Measurements from ENCODE around the gene MRPL24. TPM values are rescaled to one million over a fixed set of nuclear protein-coding genes. Genes with fewer than 3 reads are reported as not detected.

MRPL24 gene
- total and polyA plus RNA-seq, 2 of the 8 experiments (the other 6 are each of a cell fraction or from before 2014, with no cell fraction given) = 29.7 to 35.2 TPM

GRCh38 chr1:156740741-156741480 is at the start of gene MRPL24 (continued):
- TF ChIP-seq PHF8 (conservative IDR thresholded peaks at IDR 0.05; ENCODE audit: low read depth, low read length) = peak; percentile 57; the same call in 1 of the 2 replicates
- TF ChIP-seq SP4 (IDR thresholded peaks at IDR 0.05; ENCODE audit: low read length) = peak; percentile 59; the same call in 1 of the 2 replicates
- TF ChIP-seq GABPA (IDR thresholded peaks at IDR 0.05; ENCODE audit: borderline replicate concordance, insufficient read depth, low read length) = peak; percentile 98
- TF ChIP-seq EGR1 (IDR thresholded peaks at IDR 0.05; ENCODE audit: borderline replicate concordance, low read depth, low read length) = peak; percentile 49; the same call in 1 of the 2 replicates
- TF ChIP-seq CTBP2 (IDR thresholded peaks at IDR 0.05; ENCODE audit: borderline replicate concordance, insufficient read depth, insufficient read length, low read length) = peak; percentile 23
- TF ChIP-seq RNF2 (IDR thresholded peaks at IDR 0.05; ENCODE audit: borderline replicate concordance, low read depth, low read length, missing control alignments, poor library complexity, severe bottlenecking) = no peak
- no peak for TF ChIP-seq JUN (IDR thresholded peaks at IDR 0.05; ENCODE audit: low read depth, low read length)
- TF ChIP-seq KDM4A (IDR thresholded peaks at IDR 0.05; ENCODE audit: low read depth, low read length, severe bottlenecking) = no peak
- no peak for TF ChIP-seq ZNF274 (IDR thresholded peaks at IDR 0.05; ENCODE audit: borderline replicate concordance, extremely low read depth, low read length)
- peak in 1 of 2 experiments; percentile 88; a peak in 2 of 3 replicates for TF ChIP-seq POLR2A (IDR thresholded peaks at IDR 0.05; ENCODE audit: control extremely low read depth in 1 of 2, low read depth in 2 of 2, low read length in 2 of 2)
- TF ChIP-seq, protein P1, sequence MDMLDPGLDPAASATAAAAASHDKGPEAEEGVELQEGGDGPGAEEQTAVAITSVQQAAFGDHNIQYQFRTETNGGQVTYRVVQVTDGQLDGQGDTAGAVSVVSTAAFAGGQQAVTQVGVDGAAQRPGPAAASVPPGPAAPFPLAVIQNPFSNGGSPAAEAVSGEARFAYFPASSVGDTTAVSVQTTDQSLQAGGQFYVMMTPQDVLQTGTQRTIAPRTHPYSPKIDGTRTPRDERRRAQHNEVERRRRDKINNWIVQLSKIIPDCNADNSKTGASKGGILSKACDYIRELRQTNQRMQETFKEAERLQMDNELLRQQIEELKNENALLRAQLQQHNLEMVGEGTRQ (IDR thresholded peaks at IDR 0.05; ENCODE audit: low read length) = no peak; the same call in 1 of the 2 replicates
- peak; percentile 98 for TF ChIP-seq NRF1 (IDR thresholded peaks at IDR 0.05; ENCODE audit: low read depth, low read length)
- TF ChIP-seq, protein P2, sequence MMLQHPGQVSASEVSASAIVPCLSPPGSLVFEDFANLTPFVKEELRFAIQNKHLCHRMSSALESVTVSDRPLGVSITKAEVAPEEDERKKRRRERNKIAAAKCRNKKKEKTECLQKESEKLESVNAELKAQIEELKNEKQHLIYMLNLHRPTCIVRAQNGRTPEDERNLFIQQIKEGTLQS (IDR thresholded peaks at IDR 0.05; ENCODE audit: insufficient read depth, low read depth, low read length) = 0 out of 2 replicates have a peak, but pooled peaks have one; percentile 2
- no peak for TF ChIP-seq CBX8 (IDR thresholded peaks at IDR 0.05; ENCODE audit: borderline replicate concordance, low read depth, low read length)
- TF ChIP-seq SP2 (IDR thresholded peaks at IDR 0.05; ENCODE audit: low read length) = no peak
- no peak for TF ChIP-seq SUZ12 (IDR thresholded peaks at IDR 0.05; ENCODE audit: low read length)
- no peak for TF ChIP-seq HDAC6 (IDR thresholded peaks at IDR 0.05; ENCODE audit: low read depth, low read length)
- no peak for TF ChIP-seq RXRA (IDR thresholded peaks at IDR 0.05; ENCODE audit: insufficient read depth, low read depth, low read length)
- no peak for TF ChIP-seq BRCA1 (IDR thresholded peaks at IDR 0.05; ENCODE audit: low read depth, low read length)
- peak; percentile 10 for TF ChIP-seq NANOG (IDR thresholded peaks at IDR 0.05; ENCODE audit: insufficient read depth, low read depth, low read length, poor library complexity, severe bottlenecking)
- TF ChIP-seq TCF12 (IDR thresholded peaks at IDR 0.05; ENCODE audit: low read depth, low read length) = peak; percentile 53; the same call in 1 of the 2 replicates

All from H1 (cell line).